ENCODE measurements around the gene TRPT1.

DNA sequence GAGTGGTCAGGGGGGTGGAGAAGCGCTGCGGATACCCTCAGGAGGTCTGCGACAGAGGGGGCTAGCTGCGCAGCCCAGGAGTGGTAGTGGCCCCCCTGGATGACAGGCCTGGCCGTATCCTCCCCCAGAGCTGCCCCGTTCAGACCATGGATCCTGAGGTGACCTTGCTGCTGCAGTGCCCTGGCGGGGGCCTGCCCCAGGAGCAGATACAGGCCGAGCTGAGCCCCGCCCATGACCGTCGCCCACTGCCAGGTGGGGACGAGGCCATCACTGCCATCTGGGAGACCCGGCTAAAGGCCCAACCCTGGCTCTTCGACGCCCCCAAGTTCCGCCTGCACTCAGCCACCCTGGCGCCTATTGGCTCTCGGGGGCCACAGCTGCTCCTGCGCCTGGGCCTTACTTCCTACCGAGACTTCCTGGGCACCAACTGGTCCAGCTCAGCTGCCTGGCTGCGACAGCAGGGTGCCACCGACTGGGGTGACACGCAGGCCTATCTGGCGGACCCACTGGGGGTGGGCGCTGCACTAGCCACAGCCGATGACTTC lies 593 bp upstream of the TRPT1 start:
- TF ChIP-seq, protein P1, sequence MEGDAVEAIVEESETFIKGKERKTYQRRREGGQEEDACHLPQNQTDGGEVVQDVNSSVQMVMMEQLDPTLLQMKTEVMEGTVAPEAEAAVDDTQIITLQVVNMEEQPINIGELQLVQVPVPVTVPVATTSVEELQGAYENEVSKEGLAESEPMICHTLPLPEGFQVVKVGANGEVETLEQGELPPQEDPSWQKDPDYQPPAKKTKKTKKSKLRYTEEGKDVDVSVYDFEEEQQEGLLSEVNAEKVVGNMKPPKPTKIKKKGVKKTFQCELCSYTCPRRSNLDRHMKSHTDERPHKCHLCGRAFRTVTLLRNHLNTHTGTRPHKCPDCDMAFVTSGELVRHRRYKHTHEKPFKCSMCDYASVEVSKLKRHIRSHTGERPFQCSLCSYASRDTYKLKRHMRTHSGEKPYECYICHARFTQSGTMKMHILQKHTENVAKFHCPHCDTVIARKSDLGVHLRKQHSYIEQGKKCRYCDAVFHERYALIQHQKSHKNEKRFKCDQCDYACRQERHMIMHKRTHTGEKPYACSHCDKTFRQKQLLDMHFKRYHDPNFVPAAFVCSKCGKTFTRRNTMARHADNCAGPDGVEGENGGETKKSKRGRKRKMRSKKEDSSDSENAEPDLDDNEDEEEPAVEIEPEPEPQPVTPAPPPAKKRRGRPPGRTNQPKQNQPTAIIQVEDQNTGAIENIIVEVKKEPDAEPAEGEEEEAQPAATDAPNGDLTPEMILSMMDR (IDR thresholded peaks at IDR 0.05): no peak
- TF ChIP-seq, protein P2, sequence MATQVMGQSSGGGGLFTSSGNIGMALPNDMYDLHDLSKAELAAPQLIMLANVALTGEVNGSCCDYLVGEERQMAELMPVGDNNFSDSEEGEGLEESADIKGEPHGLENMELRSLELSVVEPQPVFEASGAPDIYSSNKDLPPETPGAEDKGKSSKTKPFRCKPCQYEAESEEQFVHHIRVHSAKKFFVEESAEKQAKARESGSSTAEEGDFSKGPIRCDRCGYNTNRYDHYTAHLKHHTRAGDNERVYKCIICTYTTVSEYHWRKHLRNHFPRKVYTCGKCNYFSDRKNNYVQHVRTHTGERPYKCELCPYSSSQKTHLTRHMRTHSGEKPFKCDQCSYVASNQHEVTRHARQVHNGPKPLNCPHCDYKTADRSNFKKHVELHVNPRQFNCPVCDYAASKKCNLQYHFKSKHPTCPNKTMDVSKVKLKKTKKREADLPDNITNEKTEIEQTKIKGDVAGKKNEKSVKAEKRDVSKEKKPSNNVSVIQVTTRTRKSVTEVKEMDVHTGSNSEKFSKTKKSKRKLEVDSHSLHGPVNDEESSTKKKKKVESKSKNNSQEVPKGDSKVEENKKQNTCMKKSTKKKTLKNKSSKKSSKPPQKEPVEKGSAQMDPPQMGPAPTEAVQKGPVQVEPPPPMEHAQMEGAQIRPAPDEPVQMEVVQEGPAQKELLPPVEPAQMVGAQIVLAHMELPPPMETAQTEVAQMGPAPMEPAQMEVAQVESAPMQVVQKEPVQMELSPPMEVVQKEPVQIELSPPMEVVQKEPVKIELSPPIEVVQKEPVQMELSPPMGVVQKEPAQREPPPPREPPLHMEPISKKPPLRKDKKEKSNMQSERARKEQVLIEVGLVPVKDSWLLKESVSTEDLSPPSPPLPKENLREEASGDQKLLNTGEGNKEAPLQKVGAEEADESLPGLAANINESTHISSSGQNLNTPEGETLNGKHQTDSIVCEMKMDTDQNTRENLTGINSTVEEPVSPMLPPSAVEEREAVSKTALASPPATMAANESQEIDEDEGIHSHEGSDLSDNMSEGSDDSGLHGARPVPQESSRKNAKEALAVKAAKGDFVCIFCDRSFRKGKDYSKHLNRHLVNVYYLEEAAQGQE (IDR thresholded peaks at IDR 0.05; ENCODE audit: insufficient read depth in 1 of 2, low read depth in 2 of 2, low read length in 1 of 2): no peak
- TF ChIP-seq POLR2AphosphoS5 (IDR thresholded peaks at IDR 0.05; ENCODE audit: low read depth, low read length): no peak

Data from Panc1 (cell line).